Liver (tissue), 9 donors: ENCODE data around the gene CRMP1. TPM values are rescaled to one million over a fixed set of nuclear protein-coding genes. Genes with fewer than 3 reads are reported as not detected.

ENCODE experiments used
- DNase-seq: peaks from one replicate; pipeline ENCODE4 v3.0.0-alpha.2; 2017; ENCODE audit warnings: low spot score
- H3K27ac ChIP-seq, 2 donors: one replicate each; pipeline ENCODE4 v1.7.0; 2013; ENCODE audit warnings: inconsistent platforms in 2 of 2, low read length in 2 of 2, control low read depth in 1 of 2, low read depth in 1 of 2, mild to moderate bottlenecking in 1 of 2
- H3K27me3 ChIP-seq, 4 donors: one replicate each; pipeline versions ENCODE4 v1.6.1 to v1.7.0; 2013; ENCODE audit warnings: low read length in 3 of 4, inconsistent platforms in 1 of 4, mild to moderate bottlenecking in 1 of 4, moderate library complexity in 1 of 4; ENCODE audit not compliant: control insufficient read depth in 4 of 4, insufficient read depth in 4 of 4
- H3K36me3 ChIP-seq, 4 donors: one replicate each; pipeline versions ENCODE4 v1.6.1 to v1.7.0; 2013; ENCODE audit warnings: low read length in 3 of 4, mild to moderate bottlenecking in 3 of 4, low read depth in 1 of 4, moderate library complexity in 1 of 4; ENCODE audit not compliant: control insufficient read depth in 4 of 4, insufficient read depth in 3 of 4
- H3K4me1 ChIP-seq, 4 donors: one replicate each; pipeline versions ENCODE4 v1.6.1 to v1.7.0; 2013; ENCODE audit warnings: low read length in 3 of 4, mild to moderate bottlenecking in 3 of 4, moderate library complexity in 1 of 4; ENCODE audit not compliant: control insufficient read depth in 4 of 4, insufficient read depth in 4 of 4
- H3K4me3 ChIP-seq, 3 donors: one replicate each; pipeline versions ENCODE4 v1.6.1 to v1.7.0; 2013; ENCODE audit warnings: low read length in 3 of 3, control low read depth in 1 of 3, low read depth in 1 of 3, mild to moderate bottlenecking in 1 of 3
- H3K9ac ChIP-seq, 2 donors: one replicate each; pipeline ENCODE4 v1.7.0; 2013; ENCODE audit warnings: low read length in 2 of 2, mild to moderate bottlenecking in 2 of 2, moderate library complexity in 2 of 2, control low read depth in 1 of 2, low read depth in 1 of 2
- H3K9me3 ChIP-seq, 4 donors: one replicate each; pipeline versions ENCODE4 v1.6.1 to v1.7.0; 2013; ENCODE audit warnings: low read length in 3 of 4; ENCODE audit not compliant: control insufficient read depth in 4 of 4
- ATF3 ChIP-seq: IDR thresholded peaks from 2 replicates; pipeline ENCODE4 v1.6.1; 2016; ENCODE audit warnings: antibody characterized with exemption
- EGR1 ChIP-seq, 2 donors: IDR thresholded peaks; 2 replicates each; pipeline ENCODE4 v1.6.1; 2016 to 2018; ENCODE audit warnings: antibody characterized with exemption in 2 of 2, low read depth in 2 of 2
- FOXA1 ChIP-seq: IDR thresholded peaks from 2 replicates; pipeline ENCODE4 v1.6.1; 2016; ENCODE audit warnings: antibody characterized with exemption
- FOXA2 ChIP-seq: IDR thresholded peaks from 2 replicates; pipeline ENCODE4 v1.6.1; 2016; ENCODE audit warnings: antibody characterized with exemption
- GABPA ChIP-seq, 2 donors: IDR thresholded peaks in 1 of 2; conservative IDR thresholded peaks in 1 of 2; 2 replicates each; pipeline ENCODE4 v1.6.1; 2016; ENCODE audit warnings: antibody characterized with exemption in 2 of 2, mild to moderate bottlenecking in 1 of 2, moderate library complexity in 1 of 2
- HNF4A ChIP-seq, 2 donors: conservative IDR thresholded peaks; 2 replicates each; pipeline ENCODE4 v1.6.1; 2016; ENCODE audit warnings: antibody characterized with exemption in 2 of 2, mild to moderate bottlenecking in 2 of 2
- HNF4G ChIP-seq: IDR thresholded peaks from 2 replicates; pipeline ENCODE4 v1.6.1; 2016; ENCODE audit warnings: antibody characterized with exemption
- JUND ChIP-seq, 2 donors: IDR thresholded peaks; 2 replicates each; pipeline ENCODE4 v1.6.1; 2016; ENCODE audit warnings: antibody characterized with exemption in 2 of 2
- MAX ChIP-seq: IDR thresholded peaks from 2 replicates; pipeline ENCODE4 v1.6.1; 2016; ENCODE audit warnings: antibody characterized with exemption
- NR2F2 ChIP-seq: IDR thresholded peaks from 2 replicates; pipeline ENCODE4 v1.6.1; 2016; ENCODE audit warnings: antibody characterized with exemption
- RAD21 ChIP-seq, 2 donors: IDR thresholded peaks; 2 replicates each; pipeline ENCODE4 v1.6.1; 2016; ENCODE audit warnings: antibody characterized with exemption in 2 of 2, mild to moderate bottlenecking in 2 of 2
- RXRA ChIP-seq, 2 donors: IDR thresholded peaks; 2 replicates each; pipeline ENCODE4 v1.6.1; 2017 to 2018; ENCODE audit warnings: antibody characterized with exemption in 2 of 2, mild to moderate bottlenecking in 1 of 2
- SP1 ChIP-seq: IDR thresholded peaks from 2 replicates; pipeline ENCODE4 v1.6.1; 2018; ENCODE audit warnings: antibody characterized with exemption, mild to moderate bottlenecking
- TAF1 ChIP-seq: conservative IDR thresholded peaks from 2 replicates; pipeline ENCODE4 v1.6.1; 2016; ENCODE audit warnings: antibody characterized with exemption, mild to moderate bottlenecking
- YY1 ChIP-seq: IDR thresholded peaks from 2 replicates; pipeline ENCODE4 v1.6.1; 2016; ENCODE audit warnings: antibody characterized with exemption, mild to moderate bottlenecking
- WGBS: extraction: QIAGEN DNeasy Blood & Tissue Kit; methylation state at CpG from one replicate; pipeline ENCODE4 v1.1.7; 2013; 5-methylcytosine and 5-hydroxymethylcytosine counted together
- polyA plus RNA-seq, 2 donors: library from polyadenylated mRNA; stranded (reverse) in 1 of 2; unstranded in 1 of 2; fragments of 200-250 nt in 1 of 2; fragments of >200 nt in 1 of 2; fragmentation: Nextera tagmentation in 1 of 2; extraction: Ambion mirVana in 1 of 2; gene quantifications; one replicate each; pipeline versions ENCODE4 v1.2.1 to v1.2.3, GENCODE V29; 2013 to 2015
- total RNA-seq, 2 donors: library from RNA; depleted of rRNA; stranded (reverse); fragments of >200 nt; gene quantifications; one replicate each; pipeline ENCODE4 v1.2.3, GENCODE V29; 2014
- TF ChIP-seq, protein P1 (sequence below): fragments of 150-350 bp; IDR thresholded peaks from 2 replicates; pipeline ENCODE4 v1.5.1; 2017; ENCODE audit warnings: improper control_type of control experiment, low read depth, low read length; ENCODE audit not compliant: missing input control
- TF ChIP-seq, protein P2 (sequence below): IDR thresholded peaks from 2 replicates; pipeline ENCODE4 v1.6.1; 2016; ENCODE audit warnings: antibody characterized with exemption
- TF ChIP-seq, protein P3 (sequence below): IDR thresholded peaks from 2 replicates; pipeline ENCODE4 v1.6.1; 2016; ENCODE audit warnings: antibody characterized with exemption, mild to moderate bottlenecking
- donor health status: healthy.
- donor health status: healthy.
- donor health status: healthy.
- donor health status: healthy.
- donor health status: healthy.

Gene CRMP1
- total and polyA plus RNA-seq, 4 donors: 0.06 to 0.42 (median 0.12) TPM

DNA sequence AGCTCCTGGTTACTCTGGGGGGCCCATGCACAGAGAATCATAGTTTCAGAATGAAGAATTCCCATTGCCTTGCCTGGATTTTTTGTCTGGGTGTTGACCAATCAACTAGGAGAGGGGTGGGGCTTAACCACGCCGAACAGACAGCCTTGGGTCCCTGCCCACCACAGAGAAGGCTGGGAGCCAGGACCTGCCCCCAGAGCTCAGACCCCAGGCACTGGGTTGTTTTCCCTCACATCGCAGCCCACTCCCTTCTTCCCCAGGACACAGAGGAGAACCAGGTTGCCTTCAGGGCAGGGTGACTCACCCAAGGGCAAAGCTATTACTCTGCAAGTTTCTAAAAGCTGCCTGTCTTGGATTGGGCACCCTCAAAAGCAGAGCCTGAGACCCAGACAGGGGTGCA lies 23.3 kb upstream of the CRMP1 start:
- WGBS: 68% methylated on average over 3 of the region's 3 CpGs
- H3K27me3 ChIP-seq: peaks cover 0 to 6% (median under 1%) of the 10 kb centered on the region in 4 donors
- H3K4me1 ChIP-seq: no peaks in the 10 kb centered on the region
- no peaks in the 10 kb centered on the region for H3K36me3 ChIP-seq
- H3K9me3 ChIP-seq: no peaks in the 10 kb centered on the region
- H3K9ac ChIP-seq: no peak overlapping the region
- no peak overlapping the region for H3K4me3 ChIP-seq
- no peak overlapping the region for H3K27ac ChIP-seq
- TF ChIP-seq FOXA1 (no peak), HNF4A (conservative IDR thresholded peaks at IDR 0.05) (no peak), TAF1 (no peak), YY1 (no peak), JUND (IDR thresholded peaks at IDR 0.05) (no peak), EGR1 (IDR thresholded peaks at IDR 0.05; ENCODE audit: low read depth in 2 of 2) (no peak), NR2F2 (no peak), RAD21 (IDR thresholded peaks at IDR 0.05) (no peak), RXRA (IDR thresholded peaks at IDR 0.05) (no peak), SP1 (no peak), GABPA (IDR thresholded peaks at IDR 0.05 in 1 of 2, conservative IDR thresholded peaks at IDR 0.05 in 1 of 2) (no peak), ATF3 (no peak), MAX (no peak), FOXA2 (no peak), HNF4G (no peak)
- TF ChIP-seq, protein P1, sequence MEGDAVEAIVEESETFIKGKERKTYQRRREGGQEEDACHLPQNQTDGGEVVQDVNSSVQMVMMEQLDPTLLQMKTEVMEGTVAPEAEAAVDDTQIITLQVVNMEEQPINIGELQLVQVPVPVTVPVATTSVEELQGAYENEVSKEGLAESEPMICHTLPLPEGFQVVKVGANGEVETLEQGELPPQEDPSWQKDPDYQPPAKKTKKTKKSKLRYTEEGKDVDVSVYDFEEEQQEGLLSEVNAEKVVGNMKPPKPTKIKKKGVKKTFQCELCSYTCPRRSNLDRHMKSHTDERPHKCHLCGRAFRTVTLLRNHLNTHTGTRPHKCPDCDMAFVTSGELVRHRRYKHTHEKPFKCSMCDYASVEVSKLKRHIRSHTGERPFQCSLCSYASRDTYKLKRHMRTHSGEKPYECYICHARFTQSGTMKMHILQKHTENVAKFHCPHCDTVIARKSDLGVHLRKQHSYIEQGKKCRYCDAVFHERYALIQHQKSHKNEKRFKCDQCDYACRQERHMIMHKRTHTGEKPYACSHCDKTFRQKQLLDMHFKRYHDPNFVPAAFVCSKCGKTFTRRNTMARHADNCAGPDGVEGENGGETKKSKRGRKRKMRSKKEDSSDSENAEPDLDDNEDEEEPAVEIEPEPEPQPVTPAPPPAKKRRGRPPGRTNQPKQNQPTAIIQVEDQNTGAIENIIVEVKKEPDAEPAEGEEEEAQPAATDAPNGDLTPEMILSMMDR: no peak
- TF ChIP-seq, protein P2, sequence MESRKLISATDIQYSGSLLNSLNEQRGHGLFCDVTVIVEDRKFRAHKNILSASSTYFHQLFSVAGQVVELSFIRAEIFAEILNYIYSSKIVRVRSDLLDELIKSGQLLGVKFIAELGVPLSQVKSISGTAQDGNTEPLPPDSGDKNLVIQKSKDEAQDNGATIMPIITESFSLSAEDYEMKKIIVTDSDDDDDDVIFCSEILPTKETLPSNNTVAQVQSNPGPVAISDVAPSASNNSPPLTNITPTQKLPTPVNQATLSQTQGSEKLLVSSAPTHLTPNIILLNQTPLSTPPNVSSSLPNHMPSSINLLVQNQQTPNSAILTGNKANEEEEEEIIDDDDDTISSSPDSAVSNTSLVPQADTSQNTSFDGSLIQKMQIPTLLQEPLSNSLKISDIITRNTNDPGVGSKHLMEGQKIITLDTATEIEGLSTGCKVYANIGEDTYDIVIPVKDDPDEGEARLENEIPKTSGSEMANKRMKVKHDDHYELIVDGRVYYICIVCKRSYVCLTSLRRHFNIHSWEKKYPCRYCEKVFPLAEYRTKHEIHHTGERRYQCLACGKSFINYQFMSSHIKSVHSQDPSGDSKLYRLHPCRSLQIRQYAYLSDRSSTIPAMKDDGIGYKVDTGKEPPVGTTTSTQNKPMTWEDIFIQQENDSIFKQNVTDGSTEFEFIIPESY: no peak
- DNase-seq: no peak

GRCh38 chr4:5913454-5913853 lies 20.6 kb upstream of the CRMP1 start:
- H3K27ac ChIP-seq: no peak overlapping the region
- peaks cover 0 to 4% (median under 1%) of the 10 kb centered on the region in 4 donors for H3K27me3 ChIP-seq
- no peak overlapping the region for H3K9ac ChIP-seq
- no peak overlapping the region for H3K4me3 ChIP-seq
- WGBS: 80% methylated on average over 7 of the region's 7 CpGs
- H3K4me1 ChIP-seq: no peaks in the 10 kb centered on the region
- no peaks in the 10 kb centered on the region for H3K36me3 ChIP-seq
- H3K9me3 ChIP-seq: peaks cover 0 to 4% (median 2%) of the 10 kb centered on the region in 4 donors
- DNase-seq: no peak
- TF ChIP-seq YY1 (no peak), RXRA (IDR thresholded peaks at IDR 0.05) (no peak), HNF4A (conservative IDR thresholded peaks at IDR 0.05) (no peak), HNF4G (no peak), JUND (IDR thresholded peaks at IDR 0.05) (no peak), FOXA1 (no peak), RAD21 (IDR thresholded peaks at IDR 0.05) (no peak), TAF1 (no peak)
- TF ChIP-seq, protein P3, sequence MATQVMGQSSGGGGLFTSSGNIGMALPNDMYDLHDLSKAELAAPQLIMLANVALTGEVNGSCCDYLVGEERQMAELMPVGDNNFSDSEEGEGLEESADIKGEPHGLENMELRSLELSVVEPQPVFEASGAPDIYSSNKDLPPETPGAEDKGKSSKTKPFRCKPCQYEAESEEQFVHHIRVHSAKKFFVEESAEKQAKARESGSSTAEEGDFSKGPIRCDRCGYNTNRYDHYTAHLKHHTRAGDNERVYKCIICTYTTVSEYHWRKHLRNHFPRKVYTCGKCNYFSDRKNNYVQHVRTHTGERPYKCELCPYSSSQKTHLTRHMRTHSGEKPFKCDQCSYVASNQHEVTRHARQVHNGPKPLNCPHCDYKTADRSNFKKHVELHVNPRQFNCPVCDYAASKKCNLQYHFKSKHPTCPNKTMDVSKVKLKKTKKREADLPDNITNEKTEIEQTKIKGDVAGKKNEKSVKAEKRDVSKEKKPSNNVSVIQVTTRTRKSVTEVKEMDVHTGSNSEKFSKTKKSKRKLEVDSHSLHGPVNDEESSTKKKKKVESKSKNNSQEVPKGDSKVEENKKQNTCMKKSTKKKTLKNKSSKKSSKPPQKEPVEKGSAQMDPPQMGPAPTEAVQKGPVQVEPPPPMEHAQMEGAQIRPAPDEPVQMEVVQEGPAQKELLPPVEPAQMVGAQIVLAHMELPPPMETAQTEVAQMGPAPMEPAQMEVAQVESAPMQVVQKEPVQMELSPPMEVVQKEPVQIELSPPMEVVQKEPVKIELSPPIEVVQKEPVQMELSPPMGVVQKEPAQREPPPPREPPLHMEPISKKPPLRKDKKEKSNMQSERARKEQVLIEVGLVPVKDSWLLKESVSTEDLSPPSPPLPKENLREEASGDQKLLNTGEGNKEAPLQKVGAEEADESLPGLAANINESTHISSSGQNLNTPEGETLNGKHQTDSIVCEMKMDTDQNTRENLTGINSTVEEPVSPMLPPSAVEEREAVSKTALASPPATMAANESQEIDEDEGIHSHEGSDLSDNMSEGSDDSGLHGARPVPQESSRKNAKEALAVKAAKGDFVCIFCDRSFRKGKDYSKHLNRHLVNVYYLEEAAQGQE: no peak
